ENCODE measurements around the gene SCAPER. TPM values are rescaled to one million over a fixed set of nuclear protein-coding genes. Genes with fewer than 3 reads are reported as not detected.
"Not testable (repeated sequence)": the region's sequence is repeated elsewhere in the genome, so short reads cannot be mapped to it uniquely, and the experiment has no call there.

The SCAPER gene
- total and polyA plus RNA-seq, 2 of the 4 experiments (the other 2 are of a cell fraction) = 2.9 to 9.7 TPM

DNA sequence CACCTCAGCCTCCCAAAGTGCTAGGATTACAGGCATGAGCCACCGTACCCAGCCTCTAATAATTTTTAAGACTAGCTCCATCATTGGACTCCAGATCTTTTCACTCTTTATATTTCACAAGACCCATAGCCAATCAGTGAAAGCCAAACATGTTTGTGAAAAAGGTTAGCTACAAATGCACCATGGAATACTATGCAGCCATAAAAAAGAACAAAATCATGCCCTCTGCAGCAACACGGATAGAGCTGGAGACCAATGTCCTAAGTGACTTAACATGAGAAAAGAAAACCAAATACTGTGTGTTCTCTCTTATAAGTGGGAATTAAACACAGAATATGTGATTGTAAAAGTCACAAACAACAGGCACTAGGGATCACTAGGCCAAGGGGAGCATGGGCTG is 3.2 kb downstream of the SCAPER start:
- dilution Hi-C loops (cut with HindIII; ENCODE audit: low sequenced_read_pairs, unreplicated experiment) (no loop called here), in situ Hi-C loops (cut with MboI; ENCODE audit: low sequenced_read_pairs) (no loop called here), intact Hi-C loops (cut with micrococcal nuclease) (no loop called here)
- BruUV-seq (replicated peaks) = no TSS peak
- no peak for DNase-seq
- H3K9me3 ChIP-seq (ENCODE audit: control insufficient read depth, insufficient read depth, low read length) = no peaks in the 10 kb centered on the region
- H4K20me1 ChIP-seq (ENCODE audit: insufficient read depth, low read length) = peaks cover 6% of the 10 kb centered on the region; the same call in 1 of the 2 replicates
- H3K9me1 ChIP-seq (ENCODE audit: insufficient read depth, low read length) = peaks cover 4% of the 10 kb centered on the region; the same call in 1 of the 2 replicates
- H3K14ac ChIP-seq (replicated peaks; ENCODE audit: low read depth, low read length) = no peak overlapping the region
- H3K4me3 ChIP-seq (ENCODE audit: insufficient read depth, low read depth, low read length) = no peak overlapping the region
- H2AK9ac ChIP-seq (replicated peaks; ENCODE audit: low read depth, low read length, poor library complexity) = no peak overlapping the region
- no peak overlapping the region for H3K9ac ChIP-seq (ENCODE audit: low read depth, low read length)
- no peak overlapping the region for H3K27ac ChIP-seq (ENCODE audit: insufficient read depth, low read length)
- no peak overlapping the region for H3K18ac ChIP-seq (ENCODE audit: low read depth, low read length)
- no peaks in the 10 kb centered on the region for H3K27me3 ChIP-seq (ENCODE audit: control insufficient read depth, insufficient read depth, low read length)
- H3K23ac ChIP-seq (ENCODE audit: low read depth, low read length) = no peak overlapping the region
- H3K4me2 ChIP-seq (ENCODE audit: low read depth, low read length) = no peak overlapping the region
- peaks cover 18 to 39% of the 10 kb centered on the region in 2 experiments for H3K79me1 ChIP-seq (ENCODE audit: low read depth in 1 of 2, low read length in 2 of 2)
- ChIA-PET POLR2A (ENCODE audit: unreplicated experiment) (no interaction called here), CTCF (no interaction called here)
- no peak overlapping the region for H2AFZ ChIP-seq (replicated peaks; ENCODE audit: low read length, poor library complexity)
- TF ChIP-seq, protein P1, sequence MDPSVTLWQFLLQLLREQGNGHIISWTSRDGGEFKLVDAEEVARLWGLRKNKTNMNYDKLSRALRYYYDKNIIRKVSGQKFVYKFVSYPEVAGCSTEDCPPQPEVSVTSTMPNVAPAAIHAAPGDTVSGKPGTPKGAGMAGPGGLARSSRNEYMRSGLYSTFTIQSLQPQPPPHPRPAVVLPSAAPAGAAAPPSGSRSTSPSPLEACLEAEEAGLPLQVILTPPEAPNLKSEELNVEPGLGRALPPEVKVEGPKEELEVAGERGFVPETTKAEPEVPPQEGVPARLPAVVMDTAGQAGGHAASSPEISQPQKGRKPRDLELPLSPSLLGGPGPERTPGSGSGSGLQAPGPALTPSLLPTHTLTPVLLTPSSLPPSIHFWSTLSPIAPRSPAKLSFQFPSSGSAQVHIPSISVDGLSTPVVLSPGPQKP (IDR thresholded peaks at IDR 0.05; ENCODE audit: borderline replicate concordance, low read depth, low read length) = no peak
- no peak overlapping the region for H4K91ac ChIP-seq (ENCODE audit: insufficient read depth, low read depth, low read length)
- ATAC-seq (ENCODE audit: low read depth) = no peak
- H3K4ac ChIP-seq (ENCODE audit: low read depth, low read length) = no peak overlapping the region
- peaks cover 10% of the 10 kb centered on the region for H3K4me1 ChIP-seq (ENCODE audit: control insufficient read depth, insufficient read depth, low read length)
- H2BK15ac ChIP-seq (ENCODE audit: low read depth, low read length) = no peak overlapping the region
- no peak overlapping the region for H4K5ac ChIP-seq (ENCODE audit: low read depth, low read length)
- no peak overlapping the region for H3K56ac ChIP-seq (ENCODE audit: extremely low read depth, insufficient read depth, low read length)
- no peaks in the 10 kb centered on the region for H3K36me3 ChIP-seq (ENCODE audit: control insufficient read depth, insufficient read depth, low read length)
- H2AK5ac ChIP-seq (ENCODE audit: low read depth, low read length) = no peak overlapping the region
- WGBS, 2 experiments (ENCODE audit: extremely low coverage in 2 of 2, insufficient read length in 1 of 2) = no CpG with 5 or more reads among the region's 2 CpGs
- no peak overlapping the region for H2BK120ac ChIP-seq (ENCODE audit: low read depth, low read length)
- no peak overlapping the region for H2BK20ac ChIP-seq (ENCODE audit: low read depth, low read length)
- no peak overlapping the region for H4K8ac ChIP-seq (ENCODE audit: low read depth in 2 of 2, low read length in 2 of 2)
- H2BK5ac ChIP-seq (ENCODE audit: low read depth, low read length, poor library complexity, severe bottlenecking) = no peak overlapping the region

DNA sequence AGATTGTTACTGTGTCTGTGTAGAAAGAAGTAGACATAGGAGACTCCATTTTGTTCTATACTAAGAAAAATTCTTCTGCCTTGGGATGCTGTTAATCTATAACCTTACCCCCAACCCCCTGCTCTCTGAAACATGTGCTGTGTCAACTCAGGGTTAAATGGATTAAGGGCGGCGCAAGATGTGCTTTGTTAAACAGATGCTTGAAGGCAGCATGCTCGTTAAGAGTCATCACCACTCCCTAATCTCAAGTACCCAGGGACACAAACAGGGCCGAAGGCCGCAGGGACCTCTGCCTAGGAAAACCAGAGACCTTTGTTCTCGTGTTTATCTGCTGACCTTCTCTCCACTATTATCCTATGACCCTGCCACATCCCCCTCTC is 5.2 kb downstream of the SCAPER start:
- H4K20me1 ChIP-seq (ENCODE audit: insufficient read depth, low read length); H4K8ac ChIP-seq (ENCODE audit: low read depth in 2 of 2, low read length in 2 of 2); H3K4me2 ChIP-seq (ENCODE audit: low read depth, low read length); H3K4me1 ChIP-seq (ENCODE audit: control insufficient read depth, insufficient read depth, low read length); H2BK5ac ChIP-seq (ENCODE audit: low read depth, low read length, poor library complexity, severe bottlenecking); ATAC-seq (ENCODE audit: low read depth); BruUV-seq (replicated peaks); in situ Hi-C loops (cut with MboI; ENCODE audit: low sequenced_read_pairs); CTCF ChIA-PET; H3K9me1 ChIP-seq (ENCODE audit: insufficient read depth, low read length); H3K9me3 ChIP-seq (ENCODE audit: control insufficient read depth, insufficient read depth, low read length); H4K91ac ChIP-seq (ENCODE audit: insufficient read depth, low read depth, low read length); H2BK15ac ChIP-seq (ENCODE audit: low read depth, low read length); H3K27me3 ChIP-seq (ENCODE audit: control insufficient read depth, insufficient read depth, low read length); intact Hi-C loops (cut with micrococcal nuclease); H3K23ac ChIP-seq (ENCODE audit: low read depth, low read length); H3K4ac ChIP-seq (ENCODE audit: low read depth, low read length); H3K36me3 ChIP-seq (ENCODE audit: control insufficient read depth, insufficient read depth, low read length); H2AFZ ChIP-seq (replicated peaks; ENCODE audit: low read length, poor library complexity); H4K5ac ChIP-seq (ENCODE audit: low read depth, low read length); H2BK120ac ChIP-seq (ENCODE audit: low read depth, low read length); H3K9ac ChIP-seq (ENCODE audit: low read depth, low read length); H2AK9ac ChIP-seq (replicated peaks; ENCODE audit: low read depth, low read length, poor library complexity); DNase-seq; dilution Hi-C loops (cut with HindIII; ENCODE audit: low sequenced_read_pairs, unreplicated experiment); H3K56ac ChIP-seq (ENCODE audit: extremely low read depth, insufficient read depth, low read length); H2AK5ac ChIP-seq (ENCODE audit: low read depth, low read length); H2BK20ac ChIP-seq (ENCODE audit: low read depth, low read length); H3K18ac ChIP-seq (ENCODE audit: low read depth, low read length); H3K27ac ChIP-seq (ENCODE audit: insufficient read depth, low read length); POLR2A ChIA-PET (ENCODE audit: unreplicated experiment); H3K4me3 ChIP-seq (ENCODE audit: insufficient read depth, low read depth, low read length); H3K14ac ChIP-seq (replicated peaks; ENCODE audit: low read depth, low read length): not testable (repeated sequence)
- H3K79me1 ChIP-seq (ENCODE audit: low read depth in 1 of 2, low read length in 2 of 2) = peaks cover 22 to 37% of the 10 kb centered on the region in 2 experiments
- no CpG with 5 or more reads among the region's 6 CpGs for whole genome bisulfite sequencing, 2 experiments (ENCODE audit: extremely low coverage in 2 of 2, insufficient read length in 1 of 2)
